K562 (cell line): ENCODE results near the gene MFSD6. TPM values are rescaled to one million over a fixed set of nuclear protein-coding genes. Genes with fewer than 3 reads are reported as not detected.

Experiments
- NFE2L1 ChIP-seq: fragments of 450-650 bp; IDR thresholded peaks from 2 replicates; pipeline ENCODE4 v1.6.1; 2016; ENCODE audit warnings: missing genetic modification characterization, low read depth, mild to moderate bottlenecking, missing compliant biosample characterization, moderate library complexity, borderline replicate concordance
- POLR3G ChIP-seq: IDR thresholded peaks from 2 replicates; pipeline ENCODE4 v1.6.1; 2011; ENCODE audit not compliant: insufficient read length, insufficient replicate concordance; ENCODE audit errors: extremely low read depth
- polyA plus RNA-seq, 8 experiments: library from polyadenylated mRNA; depleted of rRNA in 4 of 8; stranded (reverse) in 5 of 8; unstranded in 3 of 8; fragments of >200 nt; fragmentation: Nextera tagmentation in 2 of 8; fragmentation: Illumina TruSeq in 1 of 8; extraction: Ambion mirVana in 2 of 8; extraction: Trizol in 1 of 8; gene quantifications; 2 replicates each; pipeline versions ENCODE4 v1.2.1 to v1.2.3, GENCODE V29; 2011 to 2014; ENCODE audit warnings: inconsistent platforms in 1 of 8, missing spikeins in 1 of 8
- total RNA-seq, 7 experiments: library from RNA; depleted of rRNA in 6 of 7; stranded (reverse); fragments of >200 nt in 6 of 7; fragmentation: Illumina TruSeq in 2 of 7; extraction: Trizol in 2 of 7; gene quantifications; 2 replicates each; pipeline versions ENCODE4 v1.2.1 to v1.2.3, GENCODE V29; 2011 to 2021; ENCODE audit warnings: low replicate concordance in 1 of 7

The MFSD6 gene
- total and polyA plus RNA-seq, 9 of the 15 experiments (the other 6 are each of a cell fraction or from before 2014, with no cell fraction given): 1.1 to 7.9 (median 4.4) TPM

DNA sequence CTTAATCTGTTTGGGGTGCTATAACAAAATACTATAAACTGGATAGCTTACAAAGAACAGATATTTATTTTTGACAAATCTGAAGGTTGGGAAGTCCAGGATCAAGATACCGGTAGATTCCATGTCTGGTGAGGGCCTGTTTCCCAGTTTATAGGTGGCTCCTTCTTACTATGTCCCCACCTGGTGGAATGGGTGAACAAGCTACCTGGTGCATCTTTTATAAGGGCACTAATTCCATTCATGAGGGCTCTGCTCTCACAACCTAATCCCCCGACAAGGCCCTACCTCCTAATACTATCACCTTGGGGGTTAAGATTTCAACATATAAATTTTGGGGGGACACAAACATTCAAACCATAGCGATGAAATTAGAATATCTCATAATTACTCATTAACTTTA is 142.0 kb downstream of the MFSD6 start (continued):
- no peak for TF ChIP-seq POLR3G
- no peak for TF ChIP-seq NFE2L1 (tag)

Other genes with a start within 250 kb of the MFSD6 start
- 14.9 and 17.0 TPM in 2 replicates for gene HIBCH, start 88.5 kb upstream of the MFSD6 start, total RNA-seq (2014; rRNA removed)
- gene HIBCH, start 88.5 kb upstream of the MFSD6 start, total RNA-seq (2014; rRNA removed; fragmentation: Illumina TruSeq; extraction: Trizol): 31.9 and 34.5 TPM in 2 replicates
- gene HIBCH, start 88.5 kb upstream of the MFSD6 start, total RNA-seq (2015; rRNA removed; fragmentation: Illumina TruSeq; extraction: Trizol): 20.7 and 24.6 TPM in 2 replicates
- gene HIBCH, start 88.5 kb upstream of the MFSD6 start, total RNA-seq (2021): 25.9 and 28.3 TPM in 2 replicates
- 21.5 and 36.3 TPM in 2 replicates for gene HIBCH, start 88.5 kb upstream of the MFSD6 start, polyA plus RNA-seq (2011; rRNA removed)
- 25.4 and 25.6 TPM in 2 replicates for gene HIBCH, start 88.5 kb upstream of the MFSD6 start, polyA plus RNA-seq (2014; fragmentation: Illumina TruSeq; extraction: Trizol)
- gene HIBCH, start 88.5 kb upstream of the MFSD6 start, polyA plus RNA-seq (2014; fragmentation: Nextera tagmentation; extraction: Ambion mirVana): 10 to 100 TPM; 52.8 to 65.4 TPM
- gene HIBCH, start 88.5 kb upstream of the MFSD6 start, polyA plus RNA-seq (2014; rRNA removed): 24.0 and 26.1 TPM in 2 replicates
- 3.1 and 11.8 TPM in 2 replicates for gene INPP1, start 64.8 kb upstream of the MFSD6 start, total RNA-seq (2014; rRNA removed)
- 6.6 and 6.7 TPM in 2 replicates for gene INPP1, start 64.8 kb upstream of the MFSD6 start, total RNA-seq (2014; rRNA removed; fragmentation: Illumina TruSeq; extraction: Trizol)
- 3.3 and 4.5 TPM in 2 replicates for gene INPP1, start 64.8 kb upstream of the MFSD6 start, total RNA-seq (2015; rRNA removed; fragmentation: Illumina TruSeq; extraction: Trizol)
- gene INPP1, start 64.8 kb upstream of the MFSD6 start, total RNA-seq (2021): 5.0 and 5.3 TPM in 2 replicates
- 2.5 and 9.9 TPM in 2 replicates for gene INPP1, start 64.8 kb upstream of the MFSD6 start, polyA plus RNA-seq (2011; rRNA removed)
- 6.5 and 7.7 TPM in 2 replicates for gene INPP1, start 64.8 kb upstream of the MFSD6 start, polyA plus RNA-seq (2014; fragmentation: Illumina TruSeq; extraction: Trizol)
- 1 to 10 TPM; 3.7 to 6.1 TPM for gene INPP1, start 64.8 kb upstream of the MFSD6 start, polyA plus RNA-seq (2014; fragmentation: Nextera tagmentation; extraction: Ambion mirVana)
- 6.3 and 7.7 TPM in 2 replicates for gene INPP1, start 64.8 kb upstream of the MFSD6 start, polyA plus RNA-seq (2014; rRNA removed)
- gene NEMP2, start 126.4 kb downstream of the MFSD6 start, total RNA-seq (2014; rRNA removed): 1.4 and 1.6 TPM in 2 replicates
- gene NEMP2, start 126.4 kb downstream of the MFSD6 start, total RNA-seq (2014; rRNA removed; fragmentation: Illumina TruSeq; extraction: Trizol): 1.7 and 3.0 TPM in 2 replicates
- 2.0 and 2.2 TPM in 2 replicates for gene NEMP2, start 126.4 kb downstream of the MFSD6 start, total RNA-seq (2015; rRNA removed; fragmentation: Illumina TruSeq; extraction: Trizol)
- 2.4 and 3.3 TPM in 2 replicates for gene NEMP2, start 126.4 kb downstream of the MFSD6 start, total RNA-seq (2021)
- gene NEMP2, start 126.4 kb downstream of the MFSD6 start, polyA plus RNA-seq (2011; rRNA removed): 2.7 and 3.0 TPM in 2 replicates
- gene NEMP2, start 126.4 kb downstream of the MFSD6 start, polyA plus RNA-seq (2014; fragmentation: Illumina TruSeq; extraction: Trizol): 1.1 and 2.0 TPM in 2 replicates
- gene NEMP2, start 126.4 kb downstream of the MFSD6 start, polyA plus RNA-seq (2014; fragmentation: Nextera tagmentation; extraction: Ambion mirVana): under 1 TPM; 0.32 to 0.36 TPM
- gene NEMP2, start 126.4 kb downstream of the MFSD6 start, polyA plus RNA-seq (2014; rRNA removed): 3.0 and 5.0 TPM in 2 replicates
- 17.6 and 20.6 TPM in 2 replicates for gene NAB1, start 240.7 kb downstream of the MFSD6 start, total RNA-seq (2014; rRNA removed)
- 20.2 and 22.8 TPM in 2 replicates for gene NAB1, start 240.7 kb downstream of the MFSD6 start, total RNA-seq (2014; rRNA removed; fragmentation: Illumina TruSeq; extraction: Trizol)
- gene NAB1, start 240.7 kb downstream of the MFSD6 start, total RNA-seq (2015; rRNA removed; fragmentation: Illumina TruSeq; extraction: Trizol): 20.7 and 21.7 TPM in 2 replicates
- 16.3 and 17.2 TPM in 2 replicates for gene NAB1, start 240.7 kb downstream of the MFSD6 start, total RNA-seq (2021)
- 18.3 and 23.0 TPM in 2 replicates for gene NAB1, start 240.7 kb downstream of the MFSD6 start, polyA plus RNA-seq (2011; rRNA removed)
- 14.3 and 15.5 TPM in 2 replicates for gene NAB1, start 240.7 kb downstream of the MFSD6 start, polyA plus RNA-seq (2014; fragmentation: Illumina TruSeq; extraction: Trizol)
- 1 to 10 TPM; 3.1 to 4.0 TPM for gene NAB1, start 240.7 kb downstream of the MFSD6 start, polyA plus RNA-seq (2014; fragmentation: Nextera tagmentation; extraction: Ambion mirVana)
- 10.5 and 11.9 TPM in 2 replicates for gene NAB1, start 240.7 kb downstream of the MFSD6 start, polyA plus RNA-seq (2014; rRNA removed)